GM18499 (cell line): ENCODE measurements around the gene CD96.

ENCODE experiments used
- ATAC-seq: cut with Tn5 transposase; IDR thresholded peaks from one replicate; pipeline ENCODE4 v1.9.1; 2021; ENCODE audit warnings: moderate number of reproducible peaks; ENCODE audit not compliant: insufficient read depth, unreplicated experiment

CD96 gene

GRCh38 chr3:111591555-111591954 lies 49.6 kb downstream of the CD96 start:
- ATAC-seq, result no peak

- ATAC-seq, result no peak
These were observed 50.1 kb downstream of the CD96 start for GRCh38 chr3:111592143-111592542.

GRCh38 chr3:111592936-111593335 lies 50.9 kb downstream of the CD96 start:
- ATAC-seq, result no peak

- no peak for ATAC-seq
These were observed 51.7 kb downstream of the CD96 start for GRCh38 chr3:111593666-111594065.

- ATAC-seq, result no peak
These were observed 52.2 kb downstream of the CD96 start for GRCh38 chr3:111594205-111594604.

GRCh38 chr3:111594781-111595180 lies 52.8 kb downstream of the CD96 start:
- no peak for ATAC-seq

GRCh38 chr3:111595232-111595631 lies 53.2 kb downstream of the CD96 start, which contains the start of gene ZBED2:
Gene ZBED2, minus strand, starts transcription at chr3:111595346. Its CDS starts 1,145 bp downstream, at chr3:111594201.
- no peak for ATAC-seq

GRCh38 chr3:111596328-111596727 lies 54.3 kb downstream of the CD96 start:
- no peak for ATAC-seq

GRCh38 chr3:111598139-111598538 lies 56.1 kb downstream of the CD96 start:
- no peak for ATAC-seq

GRCh38 chr3:111598552-111598951 lies 56.6 kb downstream of the CD96 start:
- ATAC-seq, result no peak

GRCh38 chr3:111601810-111602209 lies 59.8 kb downstream of the CD96 start:
- no peak for ATAC-seq

GRCh38 chr3:111603679-111604078 lies 61.7 kb downstream of the CD96 start:
- ATAC-seq, result peak; percentile 47

- no peak for ATAC-seq
These were observed 62.1 kb downstream of the CD96 start for GRCh38 chr3:111604119-111604518.

GRCh38 chr3:111605018-111605417 lies 63.0 kb downstream of the CD96 start:
- ATAC-seq, result no peak

- no peak for ATAC-seq
These were observed 63.5 kb downstream of the CD96 start for GRCh38 chr3:111605493-111605892.

GRCh38 chr3:111607240-111607920 lies 65.4 kb downstream of the CD96 start:
- ATAC-seq, result no peak

- no peak for ATAC-seq
These were observed 66.4 kb downstream of the CD96 start for GRCh38 chr3:111608383-111608782.

GRCh38 chr3:111609700-111610099 lies 67.7 kb downstream of the CD96 start:
- ATAC-seq, result no peak

GRCh38 chr3:111610189-111610588 lies 68.2 kb downstream of the CD96 start:
- peak; percentile 94 for ATAC-seq

GRCh38 chr3:111610612-111611054 lies 68.6 kb downstream of the CD96 start:
- ATAC-seq, result peak; percentile 18

GRCh38 chr3:111613294-111613693 lies 71.3 kb downstream of the CD96 start:
- ATAC-seq, result no peak

- no peak for ATAC-seq
These were observed 73.9 kb downstream of the CD96 start for GRCh38 chr3:111615880-111616279.
